Hippocampal formation (tissue), 2 donors: Measurements from ENCODE around the gene SNX22.

Source experiments
- DNase-seq, 2 donors: peaks; one replicate each; lab custom pipeline; 2025; lab: John Stamatoyannopoulos, UW

The SNX22 gene

DNA sequence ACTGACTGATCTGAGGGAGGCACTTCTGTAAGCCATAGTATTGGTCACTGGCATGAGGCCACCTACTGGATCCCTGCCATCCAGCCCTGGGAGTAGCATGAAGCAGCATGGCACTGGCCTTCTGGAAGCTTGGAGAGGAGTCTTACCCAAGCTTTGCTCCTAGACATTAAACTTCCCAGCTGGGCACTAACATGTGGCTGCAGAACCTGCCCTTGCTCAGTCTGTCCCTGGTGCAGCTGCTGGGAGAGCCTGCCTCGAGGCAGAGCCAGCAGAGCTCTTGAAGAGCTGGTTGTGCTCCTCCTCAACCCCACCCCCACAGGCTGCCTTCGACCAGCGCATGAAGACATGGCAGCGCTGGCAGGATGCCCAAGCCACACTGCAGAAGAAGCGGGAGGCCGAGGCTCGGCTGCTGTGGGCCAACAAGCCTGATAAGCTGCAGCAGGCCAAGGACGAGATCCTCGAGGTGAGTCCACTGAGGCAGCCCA lies 17.1 kb upstream of the SNX22 start:
- DNase-seq, result peak; percentile 36 to 84

DNA sequence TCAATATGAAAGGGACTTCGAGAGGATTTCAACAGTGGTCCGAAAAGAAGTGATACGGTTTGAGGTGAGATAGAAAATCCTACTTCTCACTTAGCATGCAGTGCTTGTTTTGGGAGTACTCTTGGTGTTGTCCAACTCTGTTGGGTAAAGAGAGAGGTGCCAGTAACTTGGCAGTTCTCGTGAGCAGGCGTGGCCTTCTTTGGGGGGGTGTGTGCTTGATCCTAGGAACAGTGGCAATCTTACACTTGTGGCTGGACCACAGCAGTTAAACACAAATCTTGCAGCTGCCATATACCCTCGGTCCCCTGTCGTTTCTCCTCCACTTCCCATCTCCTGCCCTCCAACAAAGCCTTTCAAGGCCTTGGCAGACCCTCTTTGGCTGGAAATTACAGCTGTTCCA lies 15.2 kb upstream of the SNX22 start:
- DNase-seq, result no peak

DNA sequence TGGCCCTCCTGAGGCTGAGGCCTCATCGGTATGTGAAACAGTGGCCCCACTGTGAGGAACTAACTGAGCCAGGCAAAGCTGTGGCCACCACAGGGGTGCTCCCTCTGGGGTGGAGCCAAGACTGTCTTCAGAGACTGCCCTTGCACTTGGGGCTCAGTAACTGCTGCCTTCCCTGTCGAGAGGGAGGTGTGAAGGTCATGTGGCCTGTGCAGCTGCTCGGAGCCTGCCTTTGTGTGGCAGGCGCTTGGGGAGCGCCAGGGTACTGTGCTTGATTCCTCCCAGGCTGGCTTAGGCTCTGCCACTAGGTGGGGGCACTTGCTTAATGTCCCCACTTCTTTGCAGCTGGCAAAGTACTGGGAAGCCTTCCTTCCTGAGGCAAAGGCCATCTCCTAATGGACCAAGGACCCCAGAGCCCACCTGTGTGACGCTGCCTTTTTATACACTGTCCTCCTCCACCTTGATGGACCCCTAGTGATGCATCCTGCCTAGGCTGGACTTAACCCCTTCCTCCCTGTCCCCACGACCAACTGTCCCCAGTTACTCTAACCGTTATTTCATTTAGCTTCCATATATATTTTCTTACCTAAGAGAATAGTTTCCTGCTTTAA lies 14.2 kb upstream of the SNX22 start:
- DNase-seq, result peak; percentile 46 to 56

DNA sequence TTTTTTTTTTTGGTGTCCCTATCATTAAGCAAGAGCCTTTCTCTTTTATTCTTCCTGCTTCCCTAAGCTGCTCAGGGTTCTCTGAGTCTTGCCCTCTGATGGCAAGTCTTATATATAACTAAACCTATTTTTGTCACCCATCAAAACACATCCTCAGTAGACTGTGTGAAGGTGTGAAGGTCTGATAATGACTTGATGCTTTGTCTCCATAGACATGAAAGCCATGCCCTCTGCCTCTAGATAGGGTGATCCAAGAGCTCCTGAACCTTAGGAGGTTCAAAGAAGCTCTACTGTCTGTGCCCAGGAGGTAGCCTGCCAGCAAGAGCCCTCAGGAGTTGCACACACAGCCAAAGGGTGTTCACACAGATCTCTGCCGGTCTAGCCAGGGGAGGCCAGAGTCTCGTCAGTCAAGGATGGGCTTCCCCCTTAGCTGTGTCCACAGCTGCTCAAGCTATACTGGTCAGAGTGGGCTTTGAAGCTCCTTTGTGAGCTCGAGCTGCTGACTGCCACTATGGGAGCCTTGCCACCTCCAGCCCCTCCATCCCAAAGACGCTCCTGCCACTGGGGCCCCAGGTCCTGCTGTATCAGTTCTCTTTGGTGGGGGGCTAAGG lies 13.1 kb upstream of the SNX22 start:
- DNase-seq, result no peak

DNA sequence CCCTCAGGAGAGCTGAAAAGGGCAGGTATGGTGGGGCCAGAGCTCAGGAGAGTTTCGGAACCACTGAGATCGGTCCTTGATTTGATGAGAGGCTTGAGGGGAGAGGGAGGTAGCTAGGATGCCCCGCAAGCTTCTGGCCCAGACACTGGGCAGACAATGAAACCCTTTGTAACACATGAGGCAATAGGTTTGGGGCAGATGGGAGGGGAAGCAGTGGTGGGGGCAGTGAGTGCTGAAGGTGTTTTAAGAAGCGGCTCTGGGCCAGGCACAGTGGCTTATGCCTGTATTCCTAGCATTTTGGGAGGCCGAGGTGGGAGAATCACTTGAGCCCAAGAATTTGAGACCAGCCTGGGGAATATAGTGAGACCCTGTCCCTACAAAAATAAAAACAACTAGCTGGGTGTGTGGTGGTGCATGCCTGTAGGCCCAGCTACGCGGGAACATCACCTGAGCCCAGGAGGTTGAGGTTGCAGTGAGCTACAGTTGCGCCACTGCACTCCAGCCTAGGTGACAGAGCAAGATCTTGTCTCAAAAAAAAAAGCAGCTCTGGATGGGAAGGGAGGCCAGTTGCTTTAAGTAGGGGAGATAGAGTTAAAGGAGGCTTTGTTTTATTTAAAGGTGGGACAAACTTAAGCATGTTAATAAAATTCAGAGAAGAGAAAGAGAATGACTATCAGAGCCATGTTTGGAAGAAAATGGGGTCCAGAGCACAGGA lies 9.6 kb upstream of the SNX22 start:
- DNase-seq, result peak in 1 of 2 donors; percentile 50

DNA sequence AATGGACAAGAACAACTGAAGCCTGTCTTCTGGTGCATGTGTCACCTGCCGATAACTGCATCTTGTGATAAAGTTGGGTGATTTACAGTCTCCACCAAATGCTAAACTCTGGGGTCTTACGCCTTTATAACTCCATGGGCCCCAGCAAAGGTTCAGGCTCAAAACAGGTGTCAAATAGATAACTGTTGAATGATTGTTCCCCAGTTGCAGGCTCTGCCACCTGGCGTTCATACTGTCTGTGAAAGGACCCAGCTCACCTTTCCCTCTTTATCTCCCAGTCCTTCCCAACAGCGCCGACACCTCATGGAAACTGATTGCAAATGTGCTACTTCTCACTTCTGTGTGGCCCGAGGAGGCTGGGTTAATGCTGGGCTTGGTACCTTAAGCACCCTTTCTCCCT lies 8.3 kb upstream of the SNX22 start:
- DNase-seq, result no peak

DNA sequence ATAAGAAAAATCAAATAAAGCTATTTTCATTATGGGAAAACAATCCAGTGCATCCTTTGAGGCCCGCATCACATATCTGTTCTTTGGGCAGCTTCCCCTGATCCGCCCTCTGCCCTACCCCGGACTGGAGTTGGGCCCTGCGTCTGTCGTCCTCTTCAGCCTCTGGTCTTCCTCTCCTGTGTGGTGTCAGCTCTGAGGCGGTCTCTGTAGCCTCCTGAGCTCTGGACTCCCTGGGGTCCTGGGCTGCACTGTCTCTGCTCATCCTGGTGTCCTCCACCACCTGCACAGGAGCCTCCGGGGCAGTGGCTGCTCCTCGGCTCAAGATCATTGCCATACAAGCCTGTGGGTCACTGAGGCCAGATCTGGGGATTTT lies 7.4 kb upstream of the SNX22 start:
- DNase-seq, result no peak

DNA sequence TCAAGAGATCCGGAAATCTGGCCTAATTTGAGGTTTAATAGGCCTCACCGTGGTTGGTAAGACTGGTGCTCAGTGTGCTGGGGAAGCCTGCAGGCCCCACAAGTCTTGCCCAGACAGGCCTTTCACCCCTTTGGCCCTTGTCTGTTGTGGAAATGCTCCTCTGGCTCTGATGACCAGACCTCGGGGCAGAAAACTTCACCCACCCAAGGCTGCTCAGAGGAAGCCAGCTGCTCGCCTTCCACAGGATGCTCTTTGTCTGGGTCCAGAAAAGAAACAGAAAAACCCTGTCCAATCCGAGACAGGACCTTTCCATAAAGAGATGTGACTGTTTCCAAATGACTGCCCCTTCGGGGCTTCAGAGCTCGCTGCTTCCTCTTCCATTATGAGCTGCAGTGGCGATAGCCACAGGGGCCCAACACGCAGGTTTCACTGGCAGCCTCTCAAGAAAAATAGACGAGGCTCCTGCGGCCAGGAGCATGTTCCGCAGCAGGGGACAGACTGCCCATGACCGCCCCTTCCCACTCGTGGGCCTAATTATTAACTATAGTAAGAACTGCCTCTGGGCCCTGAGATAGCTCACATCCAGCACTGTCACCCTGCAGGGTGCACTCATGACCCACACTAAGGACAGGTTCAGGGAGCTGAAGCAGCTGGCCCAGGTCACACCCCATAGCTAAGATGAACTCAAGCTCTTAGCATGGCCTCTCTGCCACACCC lies 6.8 kb upstream of the SNX22 start:
- no peak for DNase-seq

DNA sequence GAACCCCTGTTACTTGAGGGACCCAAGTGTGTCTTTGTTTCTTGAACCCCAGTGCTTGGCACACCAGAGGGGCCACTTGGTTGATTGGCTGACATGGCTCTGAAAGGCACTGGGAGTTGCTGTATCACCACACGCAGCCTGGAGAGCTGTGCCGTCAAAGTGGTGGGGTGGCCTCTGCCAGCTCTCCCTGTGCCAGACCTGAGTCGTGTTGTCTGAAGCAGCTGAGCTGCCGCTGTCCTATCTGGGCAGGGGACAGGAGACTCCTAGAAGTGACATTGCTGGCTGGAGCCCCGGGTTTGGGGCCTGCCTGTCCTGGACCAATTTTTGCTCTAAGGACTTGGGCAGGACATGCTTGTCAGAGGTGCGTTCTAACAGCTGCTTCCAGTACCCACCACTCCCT lies 5.5 kb upstream of the SNX22 start:
- no peak for DNase-seq

DNA sequence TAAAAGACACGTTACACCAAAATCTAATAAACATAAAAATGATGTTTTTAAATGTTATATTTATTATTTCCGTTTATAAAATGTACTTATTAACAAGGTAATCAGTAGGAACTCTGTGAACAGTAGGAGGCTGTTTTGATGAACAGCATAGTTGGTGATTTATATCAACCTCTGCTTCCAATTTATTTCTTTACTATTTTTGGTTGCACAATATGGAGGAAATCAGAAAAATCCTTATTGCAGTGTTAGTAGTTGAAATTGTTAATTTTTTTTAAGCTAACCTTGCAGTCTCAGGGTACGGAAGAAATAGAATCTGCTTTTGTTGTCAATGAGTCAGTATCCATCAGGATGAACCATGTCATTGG lies 5.0 kb upstream of the SNX22 start:
- no peak for DNase-seq

DNA sequence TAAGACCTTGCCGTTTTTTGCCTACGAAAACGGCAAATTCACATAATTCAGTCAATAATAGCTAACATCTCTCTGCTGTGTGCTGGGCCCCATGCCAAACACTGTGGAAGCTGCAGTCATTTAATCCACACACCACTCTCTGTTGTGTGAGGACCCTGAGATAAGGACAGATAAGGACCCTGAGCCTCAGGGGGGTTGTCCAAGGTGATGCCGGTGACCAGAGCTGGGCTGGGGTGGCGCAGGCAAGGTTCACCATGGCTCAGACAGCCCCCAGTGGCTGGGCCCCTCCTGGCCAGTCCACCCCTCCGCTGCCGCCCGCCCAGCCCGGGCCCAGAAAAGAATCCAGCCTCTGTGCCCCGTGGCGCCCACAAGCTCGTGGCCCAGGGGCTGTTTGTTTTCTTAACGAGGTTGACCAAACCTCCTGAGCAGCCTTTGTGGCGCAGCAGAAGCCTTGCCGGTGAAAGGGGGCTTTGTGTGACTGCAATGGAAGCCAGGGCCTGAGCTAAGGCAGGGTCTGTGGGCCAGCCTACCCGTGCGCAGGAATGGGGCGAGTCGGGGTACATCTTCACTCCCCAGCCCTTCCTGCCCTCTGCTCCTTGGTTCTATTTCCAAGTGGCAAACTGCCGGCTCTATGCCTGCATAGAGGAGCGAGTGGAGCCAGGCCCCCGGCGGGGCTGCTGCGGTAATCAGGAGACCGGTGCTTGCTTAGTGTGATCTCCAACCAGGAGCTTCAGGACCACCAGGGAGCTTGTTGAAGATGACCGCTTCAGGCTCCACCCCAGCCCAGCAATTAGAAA lies 4.4 kb upstream of the SNX22 start:
- DNase-seq, result peak in 1 of 2 donors; percentile 45

DNA sequence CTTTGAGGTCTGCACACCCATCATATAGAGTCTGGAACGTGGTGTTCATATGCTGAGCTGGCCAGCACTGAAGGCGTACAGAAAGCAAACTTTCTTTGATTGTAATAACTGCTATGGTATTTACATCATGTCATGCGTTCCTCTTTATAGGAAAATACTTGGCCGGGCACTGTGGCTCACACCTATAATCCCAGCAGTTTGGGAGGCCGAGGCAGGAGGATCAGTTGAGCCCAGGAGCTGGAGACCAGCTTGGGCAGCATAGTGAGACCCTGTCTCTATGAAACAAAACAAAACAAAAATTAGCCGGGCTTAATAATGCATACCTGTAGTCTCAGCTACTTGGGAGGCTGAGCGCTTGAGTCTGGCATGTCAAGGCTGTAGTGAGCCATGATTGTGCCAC lies 3.4 kb upstream of the SNX22 start:
- no peak for DNase-seq

DNA sequence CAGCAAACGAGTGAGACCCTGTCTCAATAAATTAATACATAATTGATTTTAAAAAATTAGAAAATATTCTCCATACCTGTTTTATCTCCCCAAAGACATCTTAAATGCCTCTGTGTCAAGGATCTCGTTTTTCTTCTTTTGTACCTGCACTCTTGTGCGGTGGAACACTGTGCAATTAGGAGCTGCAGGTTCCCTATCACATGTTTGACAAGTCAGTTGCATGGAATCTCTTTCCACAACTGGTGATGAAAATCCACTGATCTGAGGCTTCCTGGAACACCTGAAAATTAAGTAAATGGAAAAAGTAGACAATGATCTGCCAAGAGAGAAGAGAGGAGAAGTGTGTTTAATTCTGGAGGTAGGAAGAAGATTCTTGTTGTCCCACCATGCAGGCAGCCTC lies 3.0 kb upstream of the SNX22 start:
- no peak for DNase-seq

DNA sequence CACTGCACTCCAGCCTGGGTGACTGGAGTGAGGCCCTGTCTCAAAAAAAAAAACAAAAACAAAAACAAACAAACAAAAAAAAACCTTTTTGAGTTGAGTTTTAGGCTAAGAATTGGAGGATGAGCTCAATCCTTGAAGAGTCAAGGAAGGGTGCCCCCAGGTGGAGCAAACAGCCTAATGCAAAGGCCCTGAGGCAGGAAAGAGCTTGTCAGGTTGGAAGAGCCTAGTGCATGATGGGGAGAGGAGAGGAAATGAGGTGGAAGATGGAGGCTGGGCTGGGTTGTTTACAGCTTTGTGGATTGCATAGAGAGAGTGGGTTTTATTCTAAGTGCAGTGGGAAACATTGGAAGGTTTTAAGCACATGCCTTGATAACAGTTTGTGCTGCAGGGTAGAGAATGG lies 2.1 kb upstream of the SNX22 start:
- no peak for DNase-seq

DNA sequence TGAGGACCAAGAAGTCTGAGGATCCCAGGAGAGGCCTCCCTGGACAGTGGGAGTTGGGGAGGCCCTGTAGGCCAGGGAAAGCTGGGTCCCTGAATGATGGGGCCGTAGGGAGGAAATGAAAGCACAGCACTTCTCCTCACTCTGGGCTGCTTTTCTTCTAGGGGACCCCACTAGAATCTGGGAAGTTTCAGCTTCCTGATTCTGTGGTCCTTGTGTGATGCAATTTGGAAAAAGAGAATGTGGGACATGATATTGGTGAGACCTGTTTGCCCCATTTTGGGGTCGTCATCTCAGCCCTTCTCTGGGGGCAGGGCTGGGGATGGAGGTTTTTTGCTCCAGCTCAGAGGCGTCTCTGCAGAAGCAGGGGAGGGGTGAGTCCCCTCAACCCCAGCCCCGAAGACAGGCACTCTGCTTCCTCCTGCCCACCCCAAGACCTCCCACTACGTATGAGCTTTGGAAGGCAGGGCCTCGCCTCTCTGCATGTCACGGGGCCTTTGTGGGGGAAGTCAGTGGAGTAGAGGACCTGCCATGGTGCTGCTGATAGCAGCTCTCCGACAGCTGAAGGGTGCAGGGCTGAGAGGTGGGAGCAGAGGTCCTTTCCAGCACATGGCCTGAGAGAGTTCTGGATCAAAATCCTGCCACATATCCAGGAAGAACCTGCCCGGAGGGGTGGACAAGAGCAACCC lies 1.5 kb upstream of the SNX22 start:
- DNase-seq, result peak in 1 of 2 donors; percentile 30

DNA sequence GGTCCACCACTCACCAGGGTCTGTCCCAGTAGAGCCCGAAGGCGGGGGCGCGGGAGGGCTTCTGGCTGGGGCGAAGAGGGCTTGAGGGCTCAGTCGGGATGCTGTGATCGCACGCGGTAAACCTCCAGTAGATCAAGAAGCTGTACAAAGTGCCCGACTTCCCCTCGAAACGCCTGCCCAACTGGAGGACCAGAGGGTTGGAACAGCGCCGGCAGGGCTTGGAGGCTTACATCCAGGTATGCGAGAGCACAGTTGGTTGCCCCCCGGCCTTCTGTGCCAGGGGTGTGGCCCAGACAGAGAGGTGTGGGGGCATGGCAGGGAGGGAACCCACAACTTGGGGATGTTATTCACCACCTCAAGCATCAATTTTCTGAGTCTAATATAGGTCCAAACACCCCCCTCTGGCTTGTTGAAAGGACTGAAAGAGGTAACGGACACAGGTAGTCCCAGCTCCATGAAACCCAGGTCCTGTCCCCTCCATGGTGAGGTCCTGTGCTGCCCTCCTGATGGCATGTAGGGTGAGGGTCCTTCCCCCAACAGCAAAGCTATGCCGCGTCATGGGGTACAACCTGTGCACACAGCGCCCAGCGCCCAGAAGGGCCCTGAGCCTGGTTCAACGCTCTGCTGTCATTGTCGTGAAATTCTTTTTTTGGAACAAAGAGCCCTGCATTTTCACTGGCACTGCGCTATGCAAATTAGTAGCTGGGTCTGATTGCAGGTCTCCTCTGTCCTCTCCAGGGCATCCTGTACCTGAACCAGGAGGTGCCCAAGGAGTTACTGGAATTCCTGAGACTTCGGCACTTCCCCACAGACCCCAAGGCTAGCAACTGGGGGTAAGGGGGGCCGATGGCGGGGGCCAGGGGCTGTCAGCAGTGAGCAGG lies 1.2 kb downstream of the SNX22 start:
- peak in 1 of 2 donors; percentile 34 for DNase-seq

DNA sequence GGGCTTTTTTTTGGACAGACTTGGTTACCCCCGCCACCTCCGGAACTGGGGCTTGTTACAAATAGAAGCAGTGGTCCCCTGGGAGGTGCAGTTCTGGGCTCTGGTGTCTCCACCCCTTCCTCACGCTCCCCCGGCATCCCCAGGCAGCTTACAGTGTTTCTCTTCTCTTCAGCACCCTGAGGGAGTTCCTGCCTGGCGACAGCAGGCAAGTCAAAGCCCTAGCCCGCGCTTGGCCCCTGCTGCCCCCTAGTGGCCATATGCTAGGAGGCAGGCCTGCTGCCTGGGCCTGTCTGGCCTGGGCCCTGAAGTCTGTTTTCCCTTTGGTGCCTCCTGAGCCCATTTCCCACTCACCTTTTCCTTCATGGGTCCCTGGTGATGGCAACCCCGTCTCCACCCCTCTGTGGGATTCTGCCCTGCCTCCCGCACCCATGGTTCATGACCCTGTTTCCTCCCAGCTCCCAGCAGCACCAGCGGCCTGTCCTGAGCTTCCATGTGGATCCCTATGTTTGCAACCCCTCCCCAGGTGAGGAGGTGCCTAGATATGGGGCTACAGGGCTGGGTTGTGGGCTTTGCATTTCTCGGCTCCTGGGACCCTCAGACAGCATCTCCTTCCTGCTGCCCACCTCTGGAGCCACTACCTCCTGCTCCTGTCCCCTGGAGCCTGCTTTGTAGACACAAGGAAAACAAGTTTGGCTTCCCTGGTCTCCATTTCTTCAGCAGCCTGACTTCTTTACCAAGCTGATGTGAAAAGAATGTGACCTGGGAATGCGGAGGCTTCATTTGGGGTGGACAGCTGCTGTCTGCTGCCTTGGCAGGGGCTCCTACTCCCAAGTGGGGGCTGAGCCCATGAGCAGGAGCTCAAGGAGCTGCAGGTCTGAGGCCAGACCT lies 2.2 kb downstream of the SNX22 start:
- DNase-seq, result peak; percentile 81 to 92

DNA sequence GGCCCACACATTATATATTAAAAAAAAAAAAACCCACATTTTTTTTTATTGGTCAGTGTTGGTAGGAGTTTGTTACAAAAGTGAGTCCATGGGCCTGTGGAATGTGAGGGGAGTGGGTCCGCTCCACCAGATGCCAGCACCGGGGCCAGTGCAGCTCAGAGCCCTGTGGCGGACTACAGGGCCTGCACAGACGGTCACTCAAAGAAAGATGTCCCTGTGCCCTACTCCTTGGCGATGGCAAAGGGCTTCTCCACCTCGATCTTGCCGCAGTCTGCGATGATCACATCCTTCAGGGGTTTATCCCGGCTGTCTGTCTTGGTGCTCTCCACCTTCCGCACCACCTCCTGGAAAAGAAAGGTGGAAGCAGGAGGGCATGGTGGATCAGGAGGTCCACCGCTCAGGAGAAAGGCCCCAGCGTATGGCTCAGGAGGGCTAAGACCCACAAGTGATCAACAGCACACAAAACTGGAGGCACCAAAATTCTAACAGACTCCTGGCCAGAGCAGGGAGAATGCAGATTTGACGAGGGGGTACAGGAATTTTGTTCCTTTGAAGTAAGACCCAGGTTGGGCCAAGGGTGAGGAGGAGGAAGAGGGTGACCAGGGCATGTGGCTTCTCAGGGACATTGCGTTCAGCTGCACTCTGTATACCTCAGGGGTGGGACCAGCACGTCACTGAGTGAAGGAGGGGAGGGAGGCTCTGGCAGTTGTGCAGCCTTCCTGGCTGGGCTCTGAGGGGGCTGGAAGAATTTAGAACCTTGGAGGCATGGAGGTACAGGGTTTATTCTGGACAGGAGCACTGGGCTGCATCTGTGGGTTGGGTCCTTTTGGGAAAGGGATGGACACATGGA lies 4.5 kb downstream of the SNX22 start:
- no peak for DNase-seq
